HEK293 (cell line): ENCODE measurements around the gene SUSD6.
A peak's percentile ranks its signal among the peaks of the same experiment; 100 is the strongest.

Experiments
- CTCF ChIA-PET: fragments of 350-600 bp; formaldehyde crosslinking; extraction: SDS; loops from one replicate; lab custom pipeline; 2021; ENCODE audit warnings: antibody characterized with exemption; lab: Yijun Ruan, JAX
- POLR2A ChIA-PET: fragments of 300-600 bp; formaldehyde crosslinking; extraction: SDS; loops from one replicate; lab custom pipeline; 2020; ENCODE audit warnings: antibody characterized with exemption, inconsistent platforms; lab: Yijun Ruan, JAX
- H3K27ac ChIP-seq: fragments of 200-500 bp; sonication (Bioruptor generic); 2 replicates; pipeline ENCODE4 v1.5.1; 2014; ENCODE audit warnings: low read depth, low read length, control low read depth, inconsistent platforms; ENCODE audit errors: extremely low read depth
- H3K36me3 ChIP-seq, 2 experiments: fragments of 200-500 bp in 1 of 2; sonication (Bioruptor generic) in 1 of 2; 1 replicate in 1 of 2; 2 replicates in 1 of 2; pipeline ENCODE4 v1.5.1; 2014 to 2017; ENCODE audit warnings: inconsistent platforms in 2 of 2, low read length in 2 of 2; ENCODE audit not compliant: control insufficient read depth in 2 of 2, insufficient read depth in 1 of 2
- H3K4me1 ChIP-seq: fragments of 200-500 bp; sonication (Bioruptor generic); 2 replicates; pipeline ENCODE4 v1.5.1; 2014; ENCODE audit warnings: mild to moderate bottlenecking, low read length, inconsistent platforms; ENCODE audit not compliant: control insufficient read depth, insufficient read depth
- H3K4me3 ChIP-seq: 2 replicates; pipeline ENCODE4 v1.5.1; 2011; ENCODE audit warnings: low read depth, mild to moderate bottlenecking, control low read depth, low read length, moderate library complexity
- H3K9me3 ChIP-seq: fragments of 200-500 bp; sonication (Bioruptor generic); 2 replicates; pipeline ENCODE4 v1.5.1; 2014; ENCODE audit warnings: low read depth, low read length, inconsistent platforms; ENCODE audit not compliant: control insufficient read depth, insufficient read depth
- SCRT2 ChIP-seq: fragments of 450-650 bp; formaldehyde crosslinking; IDR thresholded peaks from 2 replicates; pipeline ENCODE4 v1.5.1; 2016; ENCODE audit warnings: missing biosample characterization, missing genetic modification characterization
- ZBTB26 ChIP-seq: fragments of 450-650 bp; formaldehyde crosslinking; optimal IDR thresholded peaks from 2 replicates; pipeline ENCODE3; 2016; ENCODE audit warnings: missing biosample characterization, mild to moderate bottlenecking, missing genetic modification characterization
- ZBTB48 ChIP-seq: fragments of 450-650 bp; formaldehyde crosslinking; IDR thresholded peaks from 2 replicates; pipeline ENCODE4 v1.5.1; 2016; ENCODE audit warnings: missing biosample characterization, missing genetic modification characterization
- ZBTB8A ChIP-seq: fragments of 450-650 bp; formaldehyde crosslinking; IDR thresholded peaks from 2 replicates; pipeline ENCODE4 v1.5.1; 2016; ENCODE audit warnings: missing biosample characterization, missing genetic modification characterization
- ZFP41 ChIP-seq: fragments of 450-650 bp; formaldehyde crosslinking; IDR thresholded peaks from 2 replicates; pipeline ENCODE4 v1.5.1; 2016; ENCODE audit warnings: missing biosample characterization, missing genetic modification characterization, borderline replicate concordance
- ZNF169 ChIP-seq: fragments of 450-650 bp; formaldehyde crosslinking; IDR thresholded peaks from 2 replicates; pipeline ENCODE4 v1.5.1; 2016; ENCODE audit warnings: missing biosample characterization, missing genetic modification characterization
- ZNF184 ChIP-seq: fragments of 450-650 bp; IDR thresholded peaks from 2 replicates; pipeline ENCODE4 v1.5.1; 2018; ENCODE audit warnings: missing biosample characterization, mild to moderate bottlenecking, missing genetic modification characterization
- ZNF266 ChIP-seq: fragments of 450-650 bp; formaldehyde crosslinking; IDR thresholded peaks from 2 replicates; pipeline ENCODE4 v1.5.1; 2016; ENCODE audit warnings: missing biosample characterization, missing genetic modification characterization, low read depth
- ZNF433 ChIP-seq: fragments of 450-650 bp; formaldehyde crosslinking; IDR thresholded peaks from 2 replicates; pipeline ENCODE4 v1.5.1; 2016; ENCODE audit warnings: missing biosample characterization, missing genetic modification characterization, low read depth
- ZNF449 ChIP-seq: fragments of 450-650 bp; formaldehyde crosslinking; IDR thresholded peaks from 2 replicates; pipeline ENCODE4 v1.5.1; 2017; ENCODE audit warnings: missing biosample characterization, mild to moderate bottlenecking, missing genetic modification characterization, moderate library complexity
- ZNF501 ChIP-seq: fragments of 450-650 bp; formaldehyde crosslinking; IDR thresholded peaks from 2 replicates; pipeline ENCODE4 v1.5.1; 2016; ENCODE audit warnings: missing biosample characterization, missing genetic modification characterization
- ZNF514 ChIP-seq: fragments of 450-650 bp; formaldehyde crosslinking; IDR thresholded peaks from 2 replicates; pipeline ENCODE4 v1.5.1; 2016; ENCODE audit warnings: missing biosample characterization, missing genetic modification characterization
- ZNF558 ChIP-seq: fragments of 450-650 bp; formaldehyde crosslinking; IDR thresholded peaks from 2 replicates; pipeline ENCODE4 v1.5.1; 2016; ENCODE audit warnings: missing biosample characterization, missing genetic modification characterization
- ZNF585B ChIP-seq: fragments of 450-650 bp; formaldehyde crosslinking; IDR thresholded peaks from 2 replicates; pipeline ENCODE4 v1.5.1; 2016; ENCODE audit warnings: missing biosample characterization, missing genetic modification characterization
- ZNF596 ChIP-seq: fragments of 450-650 bp; IDR thresholded peaks from 2 replicates; pipeline ENCODE4 v1.5.0; 2018; ENCODE audit warnings: missing biosample characterization, mild to moderate bottlenecking, missing genetic modification characterization, moderate library complexity
- ZNF677 ChIP-seq: fragments of 450-650 bp; IDR thresholded peaks from 2 replicates; pipeline ENCODE4 v1.5.0; 2018; ENCODE audit warnings: missing biosample characterization, mild to moderate bottlenecking, missing genetic modification characterization, moderate library complexity
- ZNF747 ChIP-seq: fragments of 450-650 bp; formaldehyde crosslinking; IDR thresholded peaks from 2 replicates; pipeline ENCODE4 v1.5.1; 2016; ENCODE audit warnings: missing biosample characterization, missing genetic modification characterization
- ZNF830 ChIP-seq: fragments of 450-650 bp; IDR thresholded peaks from 2 replicates; pipeline ENCODE4 v1.5.0; 2018; ENCODE audit warnings: missing biosample characterization, missing genetic modification characterization, low read depth, mild to moderate bottlenecking, moderate library complexity
- TF ChIP-seq, protein P1 (sequence below): fragments of 450-650 bp; formaldehyde crosslinking; IDR thresholded peaks from 2 replicates; pipeline ENCODE4 v1.5.1; 2016; ENCODE audit warnings: missing biosample characterization, missing genetic modification characterization, borderline replicate concordance

Gene SUSD6

GRCh38 chr14:69664265-69664664 lies 52.9 kb downstream of the SUSD6 start:
- CTCF ChIA-PET = interaction anchor here (0.6 to 1.2 kb wide), 2 partner anchors 45 to 158 kb away, joined by 3 read pairs; no protein-coding TSS in a partner anchor
- H3K27ac ChIP-seq = no peak overlapping the region
- TF ChIP-seq ZNF747 (tag by site-specific recombination) (no peak), ZNF266 (tag by site-specific recombination) (no peak), ZNF596 (tag by site-specific recombination) (no peak), SCRT2 (tag by site-specific recombination) (0 out of 2 replicates have a peak, but pooled peaks have one; percentile 27), ZBTB8A (no peak), ZNF558 (no peak), ZNF184 (tag by site-specific recombination) (no peak), ZFP41 (tag by site-specific recombination) (no peak)
- TF ChIP-seq, all 188 proteins: peak for 1
- POLR2A ChIA-PET = no interaction called here
- Histone ChIP-seq H3K36me3 (peaks cover 0 to 4% of the 10 kb centered on the region in 2 experiments; a peak in 2 of 3 replicates), H3K4me1 (peaks cover 20% of the 10 kb centered on the region), H3K9me3 (no peaks in the 10 kb centered on the region), H3K4me3 (no peak overlapping the region)

- no peak overlapping the region for H3K27ac ChIP-seq
- no peaks in the 10 kb centered on the region for H3K9me3 ChIP-seq
- TF ChIP-seq ZNF558 (no peak), ZNF433 (no peak), ZNF677 (tag by site-specific recombination) (no peak), ZNF830 (tag by site-specific recombination) (no peak), ZNF501 (tag by site-specific recombination) (no peak)
- H3K4me3 ChIP-seq = no peak overlapping the region
- CTCF ChIA-PET = interaction anchor here (0.6 to 1.2 kb wide), 2 partner anchors 44 to 159 kb away, joined by 3 read pairs; no protein-coding TSS in a partner anchor
- peaks cover 0 to under 1% of the 10 kb centered on the region in 2 experiments; a peak in 1 of 3 replicates for H3K36me3 ChIP-seq
- POLR2A ChIA-PET = no interaction called here
- H3K4me1 ChIP-seq = peaks cover 20% of the 10 kb centered on the region
These were observed 53.6 kb downstream of the SUSD6 start for GRCh38 chr14:69664865-69665526.

GRCh38 chr14:69665631-69666030 lies 54.2 kb downstream of the SUSD6 start:
- Histone ChIP-seq H3K36me3 (no peaks in the 10 kb centered on the region), H3K4me3 (no peak overlapping the region), H3K27ac (no peak overlapping the region), H3K9me3 (no peaks in the 10 kb centered on the region)
- TF ChIP-seq ZNF169 (tag by site-specific recombination) (no peak), ZNF585B (tag by site-specific recombination) (no peak), ZNF449 (tag by site-specific recombination) (no peak), ZBTB48 (tag by site-specific recombination) (no peak), ZNF514 (no peak), ZBTB26 (tag by site-specific recombination) (no peak)
- TF ChIP-seq, protein P1, sequence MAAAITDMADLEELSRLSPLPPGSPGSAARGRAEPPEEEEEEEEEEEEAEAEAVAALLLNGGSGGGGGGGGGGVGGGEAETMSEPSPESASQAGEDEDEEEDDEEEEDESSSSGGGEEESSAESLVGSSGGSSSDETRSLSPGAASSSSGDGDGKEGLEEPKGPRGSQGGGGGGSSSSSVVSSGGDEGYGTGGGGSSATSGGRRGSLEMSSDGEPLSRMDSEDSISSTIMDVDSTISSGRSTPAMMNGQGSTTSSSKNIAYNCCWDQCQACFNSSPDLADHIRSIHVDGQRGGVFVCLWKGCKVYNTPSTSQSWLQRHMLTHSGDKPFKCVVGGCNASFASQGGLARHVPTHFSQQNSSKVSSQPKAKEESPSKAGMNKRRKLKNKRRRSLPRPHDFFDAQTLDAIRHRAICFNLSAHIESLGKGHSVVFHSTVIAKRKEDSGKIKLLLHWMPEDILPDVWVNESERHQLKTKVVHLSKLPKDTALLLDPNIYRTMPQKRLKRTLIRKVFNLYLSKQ (tag by site-specific recombination) = no peak
- TF ChIP-seq, all 188 proteins: peak for 0
- H3K4me1 ChIP-seq = peaks cover 20% of the 10 kb centered on the region
- ChIA-PET CTCF (no interaction called here), POLR2A (no interaction called here)
